ENCODE data around the gene ATG7. TPM values are rescaled to one million over a fixed set of nuclear protein-coding genes. Genes with fewer than 3 reads are reported as not detected.

The ATG7 gene
- total and polyA plus RNA-seq, 10 of the 15 experiments (the other 5 are each of a cell fraction or from before 2014, with no cell fraction given), result 13.5 to 49.5 (median 26.4) TPM

DNA sequence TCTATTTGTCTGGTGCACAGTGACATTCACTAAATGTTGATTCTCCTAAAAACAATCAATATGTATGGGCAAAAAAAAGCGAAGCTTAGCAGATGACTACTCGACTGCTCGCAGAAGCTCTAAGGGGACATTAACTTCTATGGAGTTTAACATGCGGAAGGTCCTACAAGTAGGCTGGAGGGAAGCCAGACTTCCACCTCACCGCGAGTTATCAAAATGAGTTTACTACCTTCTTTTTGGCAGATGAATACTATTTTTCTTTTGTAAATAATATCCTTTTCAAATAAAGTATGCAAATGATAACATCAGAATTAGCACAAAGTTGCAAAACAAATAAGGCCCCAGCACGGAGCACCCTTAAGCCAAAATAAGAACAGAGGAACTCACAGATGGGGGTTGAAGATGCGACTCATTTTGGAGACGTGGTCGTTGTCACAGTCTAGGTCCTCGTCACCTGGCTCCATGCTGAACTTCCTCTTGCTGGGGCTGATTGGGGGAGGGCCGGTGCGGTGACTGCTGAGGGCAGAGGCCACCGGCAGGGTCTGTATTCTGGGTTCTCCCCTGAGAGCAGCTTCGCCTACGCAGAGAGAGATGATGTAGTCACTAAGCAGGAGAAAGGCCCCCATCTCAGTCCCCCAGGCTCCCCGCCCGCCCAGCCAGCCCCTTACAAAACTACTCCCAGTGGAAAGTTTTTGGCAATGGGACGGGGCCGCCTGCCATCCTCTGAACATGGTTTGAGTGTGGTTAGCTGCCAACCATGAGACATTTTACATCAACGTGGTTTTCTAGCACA is 329.4 kb downstream of the ATG7 start:
- CTCF ChIA-PET, result interaction anchor here (0.7 to 1.6 kb wide), 6 partner anchors 10 to 50 kb away, joined by 3 to 5 read pairs (median 3); partner anchors contain the start of gene VGLL4
- Histone ChIP-seq H2AFZ (ENCODE audit: control insufficient read depth, low read depth, low read length) (no peak overlapping the region; the same call in 1 of the 2 replicates), H3K79me2 (ENCODE audit: control insufficient read depth, insufficient read depth, low read length) (peaks cover 60% of the 10 kb centered on the region), H3K9me3 (replicated peaks; ENCODE audit: control insufficient read depth, insufficient read depth, low read length) (peaks cover 7% of the 10 kb centered on the region), H3K9ac (ENCODE audit: control insufficient read depth, insufficient read depth, low read length) (peak overlapping the region; percentile 31; the same call in 1 of the 2 replicates), H3K4me1 (ENCODE audit: control insufficient read depth, insufficient read depth, low read length) (peaks cover 14% of the 10 kb centered on the region), H3K36me3 (ENCODE audit: control insufficient read depth in 2 of 2, insufficient read depth in 2 of 2, low read length in 1 of 2) (peaks cover 1 to 23% of the 10 kb centered on the region in 2 experiments), H3K27me3 (replicated peaks in 1 of 2; ENCODE audit: control insufficient read depth in 2 of 2, insufficient read depth in 2 of 2, low read length in 1 of 2) (no peaks in the 10 kb centered on the region), H3K4me2 (ENCODE audit: control insufficient read depth, insufficient read depth) (peak overlapping the region; percentile 51), H3K4me3 (peak overlapping the region; percentile 16; the same call in 1 of the 2 replicates), H3K27ac (ENCODE audit: control insufficient read depth, insufficient read depth) (peak overlapping the region; percentile 56), H4K20me1 (ENCODE audit: control insufficient read depth, insufficient read depth) (no peaks in the 10 kb centered on the region)
- POLR2A ChIA-PET, result interaction anchor here (0.6 to 1.6 kb wide), 5 partner anchors 11 to 39 kb away, joined by 3 to 7 read pairs (median 3); no protein-coding TSS in a partner anchor
- DNase-seq (ENCODE audit: low read depth, low spot score), result peak; percentile 47
- SMC1A ChIA-PET (ENCODE audit: uncharacterized antibody, unreplicated experiment), result interaction anchor here (0.9 to 5.0 kb wide), 5 partner anchors 8 to 42 kb away, joined by 3 to 35 read pairs (median 5); partner anchors contain the start of gene VGLL4
- RAD21 ChIA-PET (ENCODE audit: unreplicated experiment), result interaction anchor here (1.0 to 2.3 kb wide), 3 partner anchors 25 to 222 kb away, joined by 3 to 10 read pairs (median 8); partner anchors contain the start of gene VGLL4
- in situ Hi-C loops (cut with MboI), result no loop called here
- intact Hi-C loops (cut with micrococcal nuclease; ENCODE audit: unreplicated experiment), result loop anchor here (2.0 to 5.0 kb wide), 2 partner anchors 25 to 41 kb away; partner anchors contain the start of gene VGLL4
- WGBS (ENCODE audit: insufficient coverage, insufficient replicate concordance, low lambda C conversion rate, missing lambda C conversion rate), result 16% methylated on average over 21 of the region's 21 CpGs
- peak; percentile 70 for FAIRE-seq
- no TSS peak for BruUV-seq (replicated peaks)
- ATAC-seq, result peak; percentile 94
- TF ChIP-seq HDAC6 (IDR thresholded peaks at IDR 0.05; ENCODE audit: unreplicated experiment) (no peak), ZNF274 (IDR thresholded peaks at IDR 0.05; ENCODE audit: insufficient read depth, insufficient read length) (no peak), SUPT20H (IDR thresholded peaks at IDR 0.05; ENCODE audit: borderline replicate concordance, control insufficient read depth, low read depth, low read length) (no peak), CREB1 (IDR thresholded peaks at IDR 0.05; ENCODE audit: low read depth) (peak; percentile 88), PAX5 (IDR thresholded peaks at IDR 0.05; ENCODE audit: borderline replicate concordance, low read depth, low read length) (peak; percentile 51; the same call in 1 of the 2 replicates), POU2F2 (IDR thresholded peaks at IDR 0.05; ENCODE audit: borderline replicate concordance, low read depth, low read length) (0 out of 3 replicates have a peak, but pooled peaks have one; percentile 31), PAX8 (IDR thresholded peaks at IDR 0.05) (no peak), MTA2 (IDR thresholded peaks at IDR 0.05; ENCODE audit: low read depth) (peak; percentile 38; the same call in 1 of the 2 replicates), ASH2L (IDR thresholded peaks at IDR 0.05; ENCODE audit: borderline replicate concordance, low read depth) (no peak), RBBP5 (conservative IDR thresholded peaks at IDR 0.05) (no peak), NR2C2 (IDR thresholded peaks at IDR 0.05; ENCODE audit: borderline replicate concordance, control insufficient read depth, insufficient read length, low read depth) (no peak), GATAD2B (conservative IDR thresholded peaks at IDR 0.05; ENCODE audit: low read depth) (no peak), HDAC2 (IDR thresholded peaks at IDR 0.05) (no peak), MEF2A (IDR thresholded peaks at IDR 0.05; ENCODE audit: insufficient read depth, low read depth, low read length) (0 out of 2 replicates have a peak, but pooled peaks have one; percentile 27), PML (IDR thresholded peaks at IDR 0.05; ENCODE audit: low read length) (0 out of 2 replicates have a peak, but pooled peaks have one; percentile 52), NRF1 (conservative IDR thresholded peaks at IDR 0.05; ENCODE audit: low read depth, low read length) (no peak), MEF2B (IDR thresholded peaks at IDR 0.05; ENCODE audit: partially characterized antibody, poor library complexity, severe bottlenecking) (peak; percentile 85), TAF1 (IDR thresholded peaks at IDR 0.05; ENCODE audit: borderline replicate concordance, low read depth, low read length) (no peak), ZBED1 (IDR thresholded peaks at IDR 0.05; ENCODE audit: borderline replicate concordance) (peak; percentile 58; the same call in 1 of the 2 replicates)
- TF ChIP-seq, protein P1, sequence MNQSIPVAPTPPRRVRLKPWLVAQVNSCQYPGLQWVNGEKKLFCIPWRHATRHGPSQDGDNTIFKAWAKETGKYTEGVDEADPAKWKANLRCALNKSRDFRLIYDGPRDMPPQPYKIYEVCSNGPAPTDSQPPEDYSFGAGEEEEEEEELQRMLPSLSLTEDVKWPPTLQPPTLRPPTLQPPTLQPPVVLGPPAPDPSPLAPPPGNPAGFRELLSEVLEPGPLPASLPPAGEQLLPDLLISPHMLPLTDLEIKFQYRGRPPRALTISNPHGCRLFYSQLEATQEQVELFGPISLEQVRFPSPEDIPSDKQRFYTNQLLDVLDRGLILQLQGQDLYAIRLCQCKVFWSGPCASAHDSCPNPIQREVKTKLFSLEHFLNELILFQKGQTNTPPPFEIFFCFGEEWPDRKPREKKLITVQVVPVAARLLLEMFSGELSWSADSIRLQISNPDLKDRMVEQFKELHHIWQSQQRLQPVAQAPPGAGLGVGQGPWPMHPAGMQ (IDR thresholded peaks at IDR 0.05; ENCODE audit: borderline replicate concordance), result no peak
- TF ChIP-seq, protein P2, sequence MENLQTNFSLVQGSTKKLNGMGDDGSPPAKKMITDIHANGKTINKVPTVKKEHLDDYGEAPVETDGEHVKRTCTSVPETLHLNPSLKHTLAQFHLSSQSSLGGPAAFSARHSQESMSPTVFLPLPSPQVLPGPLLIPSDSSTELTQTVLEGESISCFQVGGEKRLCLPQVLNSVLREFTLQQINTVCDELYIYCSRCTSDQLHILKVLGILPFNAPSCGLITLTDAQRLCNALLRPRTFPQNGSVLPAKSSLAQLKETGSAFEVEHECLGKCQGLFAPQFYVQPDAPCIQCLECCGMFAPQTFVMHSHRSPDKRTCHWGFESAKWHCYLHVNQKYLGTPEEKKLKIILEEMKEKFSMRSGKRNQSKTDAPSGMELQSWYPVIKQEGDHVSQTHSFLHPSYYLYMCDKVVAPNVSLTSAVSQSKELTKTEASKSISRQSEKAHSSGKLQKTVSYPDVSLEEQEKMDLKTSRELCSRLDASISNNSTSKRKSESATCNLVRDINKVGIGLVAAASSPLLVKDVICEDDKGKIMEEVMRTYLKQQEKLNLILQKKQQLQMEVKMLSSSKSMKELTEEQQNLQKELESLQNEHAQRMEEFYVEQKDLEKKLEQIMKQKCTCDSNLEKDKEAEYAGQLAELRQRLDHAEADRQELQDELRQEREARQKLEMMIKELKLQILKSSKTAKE (IDR thresholded peaks at IDR 0.05; ENCODE audit: low read depth, poor library complexity, severe bottlenecking), result no peak
